ENCODE data around the gene SAMD5. TPM values are rescaled to one million over a fixed set of nuclear protein-coding genes. Genes with fewer than 3 reads are reported as not detected.

SAMD5 gene
- total and polyA plus RNA-seq, 2 experiments from 2014 or later, result 0.03 TPM; not detected in 1

- Histone ChIP-seq H3K9me2 (ENCODE audit: insufficient read depth) (no peaks in the 10 kb centered on the region), H3K27ac (ENCODE audit: low read depth) (no peak overlapping the region), H3K4me2 (no peak overlapping the region), H3K4me3 (no peak overlapping the region), H3K4me1 (ENCODE audit: insufficient read depth) (no peaks in the 10 kb centered on the region), H2AFZ (no peak overlapping the region), H3K27me3 (ENCODE audit: insufficient read depth) (no peaks in the 10 kb centered on the region), H3K36me3 (ENCODE audit: insufficient read depth) (no peaks in the 10 kb centered on the region), H3F3A (replicated peaks; ENCODE audit: low read depth) (no peaks in the 10 kb centered on the region), H3K79me2 (replicated peaks; ENCODE audit: insufficient read depth) (no peaks in the 10 kb centered on the region), H4K20me1 (replicated peaks; ENCODE audit: insufficient read depth) (no peaks in the 10 kb centered on the region)
- no peaks in the 10 kb centered on the region for H3K36me3 Mint-ChIP-seq (ENCODE audit: low read depth)
- peaks cover 5% of the 10 kb centered on the region for H3K4me1 Mint-ChIP-seq
- no peaks in the 10 kb centered on the region for H3K9me3 Mint-ChIP-seq
- ATAC-seq (no peak), DNase-seq (ENCODE audit: low spot score) (no peak)
- no peak overlapping the region for H3K4me3 Mint-ChIP-seq
- TF ChIP-seq ZNF462 (CRISPR knock-in tag; IDR thresholded peaks at IDR 0.05), result no peak
- no peak overlapping the region for H3K27ac Mint-ChIP-seq
- H3K27me3 Mint-ChIP-seq (ENCODE audit: insufficient read depth, low read depth, poor library complexity), result no peaks in the 10 kb centered on the region
Observed at GRCh38 chr6:147467886-147468285, 40.6 kb upstream of the SAMD5 start.

GRCh38 chr6:147468634-147469033 is 39.9 kb upstream of the SAMD5 start:
- no peak overlapping the region for H3K4me2 ChIP-seq
- Mint-ChIP-seq H3K27me3 (ENCODE audit: insufficient read depth, low read depth, poor library complexity) (no peaks in the 10 kb centered on the region), H3K36me3 (ENCODE audit: low read depth) (no peaks in the 10 kb centered on the region), H3K27ac (no peak overlapping the region), H3K4me1 (peaks cover 5% of the 10 kb centered on the region), H3K9me3 (no peaks in the 10 kb centered on the region), H3K4me3 (no peak overlapping the region)
- TF ChIP-seq EZH2 (IDR thresholded peaks at IDR 0.05; ENCODE audit: low read depth, unreplicated experiment) (no peak), CTCF (conservative IDR thresholded peaks at IDR 0.05; ENCODE audit: low read depth in 2 of 2) (peak; percentile 45 to 48), REST (IDR thresholded peaks at IDR 0.05; ENCODE audit: unreplicated experiment) (no peak)
- no peaks in the 10 kb centered on the region for H3K9me2 ChIP-seq (ENCODE audit: insufficient read depth)
- DNase-seq (ENCODE audit: low spot score) (peak; percentile 47), ATAC-seq (peak; percentile 86)
- no peaks in the 10 kb centered on the region for H4K20me1 ChIP-seq (replicated peaks; ENCODE audit: insufficient read depth)
- H2AFZ ChIP-seq, result no peak overlapping the region
- no peak overlapping the region for H3K4me3 ChIP-seq
- no peak overlapping the region for H3K27ac ChIP-seq (ENCODE audit: low read depth)
- no peaks in the 10 kb centered on the region for H3K36me3 ChIP-seq (ENCODE audit: insufficient read depth)
- H3K27me3 ChIP-seq (ENCODE audit: insufficient read depth), result no peaks in the 10 kb centered on the region
- H3K4me1 ChIP-seq (ENCODE audit: insufficient read depth), result no peaks in the 10 kb centered on the region
- no peaks in the 10 kb centered on the region for H3F3A ChIP-seq (replicated peaks; ENCODE audit: low read depth)
- H3K79me2 ChIP-seq (replicated peaks; ENCODE audit: insufficient read depth), result no peaks in the 10 kb centered on the region

Measured in GM23338 (cell line).